OCI-LY3 (cell line): ENCODE results near the gene MTA2.

Experiments used
- H2AFZ ChIP-seq: fragments of 200-600, 300-600 bp; shearing (Covaris generic); 2 replicates; pipeline ENCODE4 v1.6.0; 2014; ENCODE audit warnings: antibody characterized with exemption, low read depth, low read length
- H3K27ac ChIP-seq: fragments of 200-600, 300-600 bp; sonication (generic); 2 replicates; pipeline ENCODE4 v1.5.1; 2014; ENCODE audit warnings: mild to moderate bottlenecking, low read length, moderate library complexity, mixed read lengths
- H3K27me3 ChIP-seq: fragments of 200-600, 300-600 bp; sonication (generic); 2 replicates; pipeline ENCODE4 v1.6.1; 2014; ENCODE audit warnings: low read depth, low read length, mixed read lengths
- H3K36me3 ChIP-seq: fragments of 200-600, 300-600 bp; sonication (generic); replicated peaks from 2 replicates; pipeline ENCODE3; 2014; ENCODE audit warnings: low read depth, low read length, mixed read lengths
- H3K4me1 ChIP-seq: fragments of 300-600, 200-600 bp; sonication (generic); 2 replicates; pipeline ENCODE4 v1.6.1; 2014; ENCODE audit warnings: low read length, mixed read lengths
- H3K4me2 ChIP-seq: fragments of 200-600, 300-600 bp; sonication (generic); 2 replicates; pipeline ENCODE4 v1.6.1; 2014; ENCODE audit warnings: low read length, mixed read lengths
- H3K4me3 ChIP-seq: fragments of 300-600, 200-600 bp; sonication (generic); 2 replicates; pipeline ENCODE4 v1.5.1; 2014; ENCODE audit warnings: antibody characterized with exemption, mild to moderate bottlenecking, low read length, moderate library complexity
- H3K79me2 ChIP-seq: fragments of 300-600, 200-600 bp; shearing (Covaris generic); 2 replicates; pipeline ENCODE4 v1.6.1; 2014; ENCODE audit warnings: mild to moderate bottlenecking, low read length, mixed read lengths
- H3K9ac ChIP-seq: fragments of 300-600, 200-600 bp; shearing (Covaris generic); 2 replicates; pipeline ENCODE4 v1.6.0; 2014; ENCODE audit warnings: mild to moderate bottlenecking, low read length, moderate library complexity
- H3K9me3 ChIP-seq: fragments of 200-600, 300-600 bp; shearing (Covaris generic); 2 replicates; pipeline ENCODE4 v1.6.1; 2014; ENCODE audit warnings: low read length, mixed read lengths; ENCODE audit not compliant: insufficient read depth
- H4K20me1 ChIP-seq: fragments of 200-600, 300-600 bp; sonication (generic); 2 replicates; pipeline ENCODE4 v1.6.1; 2016; ENCODE audit warnings: low read length, mixed read lengths; ENCODE audit not compliant: insufficient read depth
- CTCF ChIP-seq: fragments of 200-600, 300-600 bp; sonication (generic); IDR thresholded peaks from 2 replicates; pipeline ENCODE4 v1.5.1; 2014; ENCODE audit warnings: antibody characterized with exemption, low read length, low read depth
- EZH2phosphoT487 ChIP-seq: fragments of 200-600 bp; shearing (Covaris generic); IDR thresholded peaks from 2 replicates; pipeline ENCODE4 v1.6.1; 2018; ENCODE audit warnings: antibody characterized with exemption, mixed run types, low read depth

MTA2 gene

GRCh38 chr11:62555464-62556107, 46.1 kb downstream of the MTA2 start:
- TF ChIP-seq EZH2phosphoT487 (no peak), CTCF (no peak)
- H3K9ac ChIP-seq: peak overlapping the region; percentile 92
- H4K20me1 ChIP-seq: peaks cover under 1% of the 10 kb centered on the region; the same call in 1 of the 2 replicates
- H3K27me3 ChIP-seq: no peaks in the 10 kb centered on the region
- peak overlapping the region; percentile 63 for H3K4me3 ChIP-seq
- peaks cover 2% of the 10 kb centered on the region; the same call in 1 of the 2 replicates for H3K9me3 ChIP-seq
- no peak overlapping the region for H2AFZ ChIP-seq
- H3K27ac ChIP-seq: peak overlapping the region; percentile 96
- H3K36me3 ChIP-seq: peaks cover 46% of the 10 kb centered on the region
- H3K4me1 ChIP-seq: peaks cover 96% of the 10 kb centered on the region
- H3K79me2 ChIP-seq: peaks cover 36% of the 10 kb centered on the region
- H3K4me2 ChIP-seq: peak overlapping the region; percentile 86

GRCh38 chr11:62554387-62555167, 47.1 kb downstream of the MTA2 start:
- TF ChIP-seq EZH2phosphoT487: no peak
- TF ChIP-seq CTCF: no peak
- Histone ChIP-seq H3K4me3 (no peak overlapping the region), H3K9ac (peak overlapping the region; percentile 18; the same call in 1 of the 2 replicates), H3K4me1 (peaks cover 91% of the 10 kb centered on the region), H2AFZ (no peak overlapping the region), H3K4me2 (peak overlapping the region; percentile 86), H3K27me3 (no peaks in the 10 kb centered on the region), H3K9me3 (peaks cover 2% of the 10 kb centered on the region; the same call in 1 of the 2 replicates), H3K79me2 (peaks cover 28% of the 10 kb centered on the region), H4K20me1 (no peaks in the 10 kb centered on the region), H3K27ac (peak overlapping the region; percentile 96), H3K36me3 (peaks cover 37% of the 10 kb centered on the region)

- no peak overlapping the region for H2AFZ ChIP-seq
These were observed 47.8 kb downstream of the MTA2 start for GRCh38 chr11:62553839-62554361.

More at GRCh38 chr11:62553839-62554361, 47.8 kb downstream of the MTA2 start:
- Histone ChIP-seq H4K20me1 (no peaks in the 10 kb centered on the region), H3K4me3 (no peak overlapping the region), H3K36me3 (peaks cover 31% of the 10 kb centered on the region), H3K9me3 (peaks cover 2% of the 10 kb centered on the region; the same call in 1 of the 2 replicates), H3K4me2 (peak overlapping the region; percentile 86), H3K79me2 (peaks cover 21% of the 10 kb centered on the region), H3K4me1 (peaks cover 84% of the 10 kb centered on the region), H3K27ac (peak overlapping the region; percentile 96), H3K27me3 (peaks cover under 1% of the 10 kb centered on the region; the same call in 1 of the 2 replicates), H3K9ac (peak overlapping the region; percentile 32; the same call in 1 of the 2 replicates)
- TF ChIP-seq CTCF: no peak
- TF ChIP-seq EZH2phosphoT487: no peak
